GM18861 (cell line): ENCODE results near the gene ATRN.
"Not testable (repeated sequence)": the region's sequence is repeated elsewhere in the genome, so short reads cannot be mapped to it uniquely, and the experiment has no call there.

Experiments used
- ATAC-seq: cut with Tn5 transposase; IDR thresholded peaks from one replicate; pipeline ENCODE4 v1.9.1; 2021; ENCODE audit not compliant: unreplicated experiment

The ATRN gene

GRCh38 chr20:3514012-3514642 is 43.3 kb downstream of the ATRN start:
- no peak for ATAC-seq

- ATAC-seq: no peak
Observed at GRCh38 chr20:3515379-3516170, 44.8 kb downstream of the ATRN start.

GRCh38 chr20:3521852-3522740 is 51.3 kb downstream of the ATRN start:
- ATAC-seq: no peak

- ATAC-seq: not testable (repeated sequence)
Observed at GRCh38 chr20:3524696-3525095, 53.9 kb downstream of the ATRN start.

GRCh38 chr20:3532089-3532615 is 61.3 kb downstream of the ATRN start:
- no peak for ATAC-seq

GRCh38 chr20:3537733-3538132 is 66.9 kb downstream of the ATRN start:
- not testable (repeated sequence) for ATAC-seq

- no peak for ATAC-seq
Observed at GRCh38 chr20:3539311-3540107, 68.7 kb downstream of the ATRN start.

GRCh38 chr20:3541887-3542721 is 71.3 kb downstream of the ATRN start:
- ATAC-seq: no peak

GRCh38 chr20:3543901-3544507 is 73.2 kb downstream of the ATRN start:
- no peak for ATAC-seq

- ATAC-seq: no peak
Observed at GRCh38 chr20:3545401-3545925, 74.6 kb downstream of the ATRN start.

GRCh38 chr20:3547906-3548305 is 77.1 kb downstream of the ATRN start:
- ATAC-seq: no peak

GRCh38 chr20:3550837-3551236 is 80.0 kb downstream of the ATRN start:
- no peak for ATAC-seq

- ATAC-seq: no peak
Observed at GRCh38 chr20:3551681-3552434, 81.0 kb downstream of the ATRN start.

- no peak for ATAC-seq
Observed at GRCh38 chr20:3553663-3554062, 82.8 kb downstream of the ATRN start.

- no peak for ATAC-seq
Observed at GRCh38 chr20:3557237-3557785, 86.5 kb downstream of the ATRN start.

GRCh38 chr20:3559231-3559630 is 88.4 kb downstream of the ATRN start:
- no peak for ATAC-seq

GRCh38 chr20:3559637-3560036 is 88.8 kb downstream of the ATRN start:
- ATAC-seq: no peak

- no peak for ATAC-seq
Observed at GRCh38 chr20:3560162-3560561, 89.3 kb downstream of the ATRN start.
